Kidney (tissue), 14 donors: ENCODE results near the gene BRIP1. TPM values are rescaled to one million over a fixed set of nuclear protein-coding genes. Genes with fewer than 3 reads are reported as not detected.

Source experiments
- DNase-seq, 5 donors: peaks; one replicate each; pipeline ENCODE4 v3.0.0-alpha.2; 2013 to 2020
- FAIRE-seq: peaks from 2 replicates; lab custom pipeline; 2012; peaks lifted over from hg19 to GRCh38; lab: Jason Lieb, UNC
- H3K27ac ChIP-seq, 2 donors: one replicate each; pipeline ENCODE4 v1.7.0; 2013; ENCODE audit warnings: low read depth in 2 of 2, low read length in 2 of 2, inconsistent platforms in 1 of 2
- H3K27me3 ChIP-seq: one replicate; pipeline ENCODE4 v1.7.1; 2013; ENCODE audit warnings: low read length, inconsistent platforms; ENCODE audit not compliant: control insufficient read depth, insufficient read depth
- H3K36me3 ChIP-seq, 3 donors: one replicate each; pipeline versions ENCODE4 v1.7.0 to v1.7.1; 2013; ENCODE audit warnings: low read length in 3 of 3, control low read depth in 1 of 3, inconsistent platforms in 1 of 3; ENCODE audit not compliant: insufficient read depth in 3 of 3, control insufficient read depth in 2 of 3
- H3K4me1 ChIP-seq, 3 donors: one replicate each; pipeline versions ENCODE4 v1.7.0 to v1.7.1; 2013; ENCODE audit warnings: low read length in 3 of 3, inconsistent platforms in 1 of 3, low read depth in 1 of 3; ENCODE audit not compliant: control insufficient read depth in 2 of 3, insufficient read depth in 2 of 3
- H3K4me3 ChIP-seq, 3 donors: one replicate each; pipeline versions ENCODE4 v1.7.0 to v1.8.1; 2013; ENCODE audit warnings: low read length in 3 of 3, control low read depth in 1 of 3, inconsistent platforms in 1 of 3
- H3K9ac ChIP-seq, 3 donors: one replicate each; pipeline versions ENCODE4 v1.7.0 to v1.7.1; 2013; ENCODE audit warnings: low read length in 3 of 3, control low read depth in 1 of 3, inconsistent platforms in 1 of 3
- H3K9me3 ChIP-seq, 3 donors: one replicate each; pipeline versions ENCODE4 v1.7.0 to v1.7.1; 2013; ENCODE audit warnings: low read length in 3 of 3, control low read depth in 1 of 3, inconsistent platforms in 1 of 3; ENCODE audit not compliant: control insufficient read depth in 2 of 3, insufficient read depth in 1 of 3
- intact Hi-C: fragments of 100-400 bp; cut with DNase I; formaldehyde crosslinking; loops from one replicate; pipeline ENCODE4 v1.11.1; 2022
- polyA plus RNA-seq: library from polyadenylated mRNA; stranded (reverse); fragments of 350-450 nt; fragmentation: Illumina TruSeq; extraction: RNeasy Lipid Tissue Mini Kit (QIAGEN cat#74804); gene quantifications from one replicate; pipeline ENCODE4 v1.2.3, GENCODE V29; 2014; ENCODE audit warnings: low read depth, low replicate concordance; ENCODE audit not compliant: insufficient read depth
- total RNA-seq: library from RNA; stranded (reverse); fragmentation: NEBNext Ultra II Directional; extraction: Animal tissue kit (Norgen Biotek cat#: 25700); gene quantifications from one replicate; pipeline ENCODE4 v1.2.1, GENCODE V29; 2021
- TF ChIP-seq, protein P1 (sequence below): IDR thresholded peaks from 3 replicates; pipeline ENCODE4 v1.5.1; 2012; ENCODE audit warnings: mild to moderate bottlenecking, moderate library complexity, borderline replicate concordance; ENCODE audit not compliant: insufficient read depth; ENCODE audit errors: extremely low read depth
- donor health status: control.
- donor health status: control.
- donor health status: control.
- donor health status: control.
- donor health status: control.
- donor health status: DM: yes; HTN: yes; CAD: no.
- donor health status: Normal renal cell carcinoma (clear cell type).

Gene BRIP1
- total and polyA plus RNA-seq, 2 donors from 2014 or later: 0.54 TPM; not detected in 1

DNA sequence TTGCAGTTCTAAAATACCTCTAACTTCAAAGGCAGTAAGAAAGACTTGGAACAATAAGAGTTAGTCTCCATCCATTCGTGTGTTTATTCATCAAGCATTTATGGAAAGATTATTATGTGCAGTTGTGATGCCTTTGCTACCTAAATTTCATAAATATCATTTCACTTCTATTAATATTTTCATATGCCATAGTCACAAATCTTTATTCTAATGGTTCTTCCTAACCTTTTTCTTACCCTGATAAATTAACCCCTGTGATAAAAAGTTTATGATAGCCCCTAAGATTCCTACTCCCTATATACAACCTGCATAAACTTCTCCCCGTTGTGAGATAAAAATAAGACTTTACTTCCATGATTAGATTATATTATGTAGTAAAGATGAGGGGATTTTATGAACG is 94.9 kb downstream of the BRIP1 start:
- H3K27me3 ChIP-seq: no peaks in the 10 kb centered on the region
- no peaks in the 10 kb centered on the region for H3K4me1 ChIP-seq
- TF ChIP-seq, protein P1, sequence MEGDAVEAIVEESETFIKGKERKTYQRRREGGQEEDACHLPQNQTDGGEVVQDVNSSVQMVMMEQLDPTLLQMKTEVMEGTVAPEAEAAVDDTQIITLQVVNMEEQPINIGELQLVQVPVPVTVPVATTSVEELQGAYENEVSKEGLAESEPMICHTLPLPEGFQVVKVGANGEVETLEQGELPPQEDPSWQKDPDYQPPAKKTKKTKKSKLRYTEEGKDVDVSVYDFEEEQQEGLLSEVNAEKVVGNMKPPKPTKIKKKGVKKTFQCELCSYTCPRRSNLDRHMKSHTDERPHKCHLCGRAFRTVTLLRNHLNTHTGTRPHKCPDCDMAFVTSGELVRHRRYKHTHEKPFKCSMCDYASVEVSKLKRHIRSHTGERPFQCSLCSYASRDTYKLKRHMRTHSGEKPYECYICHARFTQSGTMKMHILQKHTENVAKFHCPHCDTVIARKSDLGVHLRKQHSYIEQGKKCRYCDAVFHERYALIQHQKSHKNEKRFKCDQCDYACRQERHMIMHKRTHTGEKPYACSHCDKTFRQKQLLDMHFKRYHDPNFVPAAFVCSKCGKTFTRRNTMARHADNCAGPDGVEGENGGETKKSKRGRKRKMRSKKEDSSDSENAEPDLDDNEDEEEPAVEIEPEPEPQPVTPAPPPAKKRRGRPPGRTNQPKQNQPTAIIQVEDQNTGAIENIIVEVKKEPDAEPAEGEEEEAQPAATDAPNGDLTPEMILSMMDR: no peak
- no peaks in the 10 kb centered on the region for H3K36me3 ChIP-seq
- H3K9ac ChIP-seq: no peak overlapping the region
- FAIRE-seq: no peak
- no peak for DNase-seq
- peaks cover 0 to 15% (median 7%) of the 10 kb centered on the region in 3 donors for H3K9me3 ChIP-seq
- intact Hi-C loops: no loop called here
- no peak overlapping the region for H3K4me3 ChIP-seq
- H3K27ac ChIP-seq: no peak overlapping the region

DNA sequence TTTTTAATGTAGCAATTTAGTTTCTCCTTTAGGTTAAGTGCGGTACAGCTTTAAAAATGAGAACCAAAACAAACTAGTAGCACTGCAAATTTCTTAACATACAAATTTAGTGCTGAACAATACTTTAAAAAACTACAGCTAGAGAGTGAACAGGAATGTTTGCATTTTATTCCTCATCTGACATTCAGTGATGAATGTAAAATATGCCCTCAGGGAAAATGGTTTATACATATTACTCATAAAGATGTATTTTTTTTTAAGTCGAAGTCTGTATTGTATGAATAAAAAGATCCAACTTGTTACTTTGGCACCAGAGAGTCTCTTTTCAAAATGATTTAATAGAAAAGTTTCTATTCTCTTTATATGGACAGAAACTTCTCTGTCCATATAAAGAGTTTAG is 96.8 kb downstream of the BRIP1 start:
- no peak for FAIRE-seq

DNA sequence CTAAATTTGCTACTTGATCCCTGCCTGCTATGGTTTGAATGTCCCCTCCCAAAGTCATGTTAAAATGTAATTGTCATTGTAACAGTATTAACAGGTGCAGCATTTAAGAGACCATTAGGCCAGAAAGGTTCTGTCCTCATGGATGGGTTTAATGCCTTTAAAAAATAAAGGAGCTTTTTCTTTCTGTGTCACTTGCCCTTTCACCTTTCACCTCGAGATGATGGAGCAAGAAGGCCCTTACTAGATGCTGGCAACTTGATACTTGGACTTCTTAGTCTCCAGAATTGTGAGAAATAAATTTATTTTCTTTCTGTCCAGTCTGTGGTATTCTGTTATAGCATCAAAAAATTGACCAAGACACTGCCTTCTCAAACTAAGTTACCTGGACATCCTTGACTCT is 98.5 kb downstream of the BRIP1 start:
- DNase-seq: no peak
- Histone ChIP-seq H3K27ac (no peak overlapping the region), H3K4me3 (no peak overlapping the region), H3K4me1 (no peaks in the 10 kb centered on the region), H3K27me3 (no peaks in the 10 kb centered on the region), H3K36me3 (no peaks in the 10 kb centered on the region), H3K9me3 (peaks cover 0 to 4% (median 0%) of the 10 kb centered on the region in 3 donors), H3K9ac (no peak overlapping the region)
- no peak for FAIRE-seq
- TF ChIP-seq, protein P1: no peak
- intact Hi-C loops: no loop called here

More for the DNA sequence above, 96.8 kb downstream of the BRIP1 start:
- Histone ChIP-seq H3K4me1 (no peaks in the 10 kb centered on the region), H3K9me3 (peaks cover 0 to 15% (median 7%) of the 10 kb centered on the region in 3 donors), H3K36me3 (no peaks in the 10 kb centered on the region), H3K27ac (no peak overlapping the region), H3K27me3 (no peaks in the 10 kb centered on the region), H3K9ac (no peak overlapping the region), H3K4me3 (no peak overlapping the region)
- DNase-seq: no peak
- TF ChIP-seq, protein P1: no peak
- intact Hi-C loops: no loop called here

DNA sequence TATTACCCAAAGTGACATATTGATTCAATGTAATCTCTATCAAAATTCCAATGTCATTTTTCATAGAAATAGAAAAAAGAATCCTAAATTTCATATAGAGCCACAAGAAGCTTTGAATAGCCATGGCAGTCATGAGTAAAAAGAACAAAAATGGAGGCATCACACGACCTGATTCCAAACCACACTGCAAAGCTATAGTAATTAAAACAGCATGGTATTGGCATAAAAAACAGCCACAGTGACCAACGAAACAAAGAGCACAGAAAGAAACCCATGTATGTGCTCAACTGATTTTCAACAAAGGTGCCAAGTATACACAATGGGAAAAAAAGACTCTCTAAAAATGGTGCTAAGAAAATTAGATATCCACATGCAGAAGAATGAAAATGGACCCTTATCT is 101.5 kb downstream of the BRIP1 start:
- no peaks in the 10 kb centered on the region for H3K36me3 ChIP-seq
- no peak overlapping the region for H3K4me3 ChIP-seq
- no peak overlapping the region for H3K9ac ChIP-seq
- no peaks in the 10 kb centered on the region for H3K27me3 ChIP-seq
- intact Hi-C loops: no loop called here
- FAIRE-seq (no peak), DNase-seq (no peak)
- H3K4me1 ChIP-seq: no peaks in the 10 kb centered on the region
- H3K9me3 ChIP-seq: no peaks in the 10 kb centered on the region
- no peak overlapping the region for H3K27ac ChIP-seq
- TF ChIP-seq, protein P1: no peak
